OCI-LY1 (cell line): Measurements from ENCODE around the gene FAM236C.
"Not testable (repeated sequence)": the region's sequence is repeated elsewhere in the genome, so short reads cannot be mapped to it uniquely, and the experiment has no call there.

Experiments used
- EZH2 ChIP-seq: fragments of 200-600 bp; sonication (generic), shearing (Covaris generic); IDR thresholded peaks from 2 replicates; pipeline ENCODE4 v1.8.0; 2017; ENCODE audit warnings: borderline replicate concordance, mixed run types, mild to moderate bottlenecking, antibody characterized with exemption, low read length, moderate library complexity, mixed read lengths
- TF ChIP-seq, protein P1 (sequence below): fragments of 200-600 bp; sonication (generic), shearing (Covaris generic); IDR thresholded peaks from 2 replicates; pipeline ENCODE4 v1.5.1; 2017; ENCODE audit warnings: mild to moderate bottlenecking, antibody characterized with exemption, low read length, moderate library complexity, mixed read lengths

GRCh38 chrX:72912315-72912714, at the start of gene FAM236C:
- TF ChIP-seq, protein P1, sequence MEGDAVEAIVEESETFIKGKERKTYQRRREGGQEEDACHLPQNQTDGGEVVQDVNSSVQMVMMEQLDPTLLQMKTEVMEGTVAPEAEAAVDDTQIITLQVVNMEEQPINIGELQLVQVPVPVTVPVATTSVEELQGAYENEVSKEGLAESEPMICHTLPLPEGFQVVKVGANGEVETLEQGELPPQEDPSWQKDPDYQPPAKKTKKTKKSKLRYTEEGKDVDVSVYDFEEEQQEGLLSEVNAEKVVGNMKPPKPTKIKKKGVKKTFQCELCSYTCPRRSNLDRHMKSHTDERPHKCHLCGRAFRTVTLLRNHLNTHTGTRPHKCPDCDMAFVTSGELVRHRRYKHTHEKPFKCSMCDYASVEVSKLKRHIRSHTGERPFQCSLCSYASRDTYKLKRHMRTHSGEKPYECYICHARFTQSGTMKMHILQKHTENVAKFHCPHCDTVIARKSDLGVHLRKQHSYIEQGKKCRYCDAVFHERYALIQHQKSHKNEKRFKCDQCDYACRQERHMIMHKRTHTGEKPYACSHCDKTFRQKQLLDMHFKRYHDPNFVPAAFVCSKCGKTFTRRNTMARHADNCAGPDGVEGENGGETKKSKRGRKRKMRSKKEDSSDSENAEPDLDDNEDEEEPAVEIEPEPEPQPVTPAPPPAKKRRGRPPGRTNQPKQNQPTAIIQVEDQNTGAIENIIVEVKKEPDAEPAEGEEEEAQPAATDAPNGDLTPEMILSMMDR = not testable (repeated sequence)
- not testable (repeated sequence) for TF ChIP-seq EZH2
